ENCODE measurements around the gene SHANK3.
"Not testable (repeated sequence)": the region's sequence is repeated elsewhere in the genome, so short reads cannot be mapped to it uniquely, and the experiment has no call there.

SHANK3 gene

GRCh38 chr22:50643821-50644101 lies 28.9 kb upstream of the SHANK3 start:
- not testable (repeated sequence) for H4K12ac ChIP-seq (ENCODE audit: low read depth, low read length); H3K4ac ChIP-seq (ENCODE audit: low read depth, low read length); H4K8ac ChIP-seq (ENCODE audit: low read depth, low read length); DNase-seq; H2AK5ac ChIP-seq (ENCODE audit: low read length); H3K9me3 ChIP-seq (ENCODE audit: insufficient read depth, low read depth, low read length); H2BK120ac ChIP-seq (ENCODE audit: insufficient read depth, low read length, poor library complexity); H3K79me2 ChIP-seq (ENCODE audit: control insufficient read depth, insufficient read depth, low read length, poor library complexity); H3K36me3 ChIP-seq (ENCODE audit: control insufficient read depth in 1 of 2, insufficient read depth in 2 of 2, low read length in 2 of 2); H3K79me1 ChIP-seq (ENCODE audit: low read length); H2BK12ac ChIP-seq (ENCODE audit: low read length); H3K18ac ChIP-seq (ENCODE audit: low read length); H2AFZ ChIP-seq (ENCODE audit: insufficient read depth, low read length, poor library complexity); H4K91ac ChIP-seq (ENCODE audit: low read depth, low read length); H3K4me1 ChIP-seq (ENCODE audit: control insufficient read depth in 1 of 2, insufficient read depth in 2 of 2, low read length in 2 of 2); H3K9ac ChIP-seq (ENCODE audit: low read length); H3K4me2 ChIP-seq (ENCODE audit: low read length); H3K14ac ChIP-seq (ENCODE audit: low read length); H3K27me3 ChIP-seq (ENCODE audit: insufficient read depth, low read length); H2BK5ac ChIP-seq (ENCODE audit: low read depth, low read length, poor library complexity); H3K4me3 ChIP-seq (ENCODE audit: low read depth, low read length); H3K27ac ChIP-seq (ENCODE audit: low read depth, low read length); H3K23ac ChIP-seq (ENCODE audit: low read length)
- WGBS (ENCODE audit: extremely low coverage, insufficient coverage, insufficient read length): no CpG with 5 or more reads among the region's 3 CpGs

- no peak overlapping the region for H2BK120ac ChIP-seq (ENCODE audit: insufficient read depth, low read length, poor library complexity)
- no peak overlapping the region for H3K9ac ChIP-seq (ENCODE audit: low read length)
- H3K4me2 ChIP-seq (ENCODE audit: low read length): no peak overlapping the region
- no peak overlapping the region for H3K4me3 ChIP-seq (ENCODE audit: low read depth, low read length)
- no peak overlapping the region for H2BK12ac ChIP-seq (ENCODE audit: low read length)
- peaks cover 5% of the 10 kb centered on the region for H3K9me3 ChIP-seq (ENCODE audit: insufficient read depth, low read depth, low read length)
- WGBS (ENCODE audit: extremely low coverage, insufficient coverage, insufficient read length): no CpG with 5 or more reads among the region's 10 CpGs
- no peak overlapping the region for H3K18ac ChIP-seq (ENCODE audit: low read length)
- no peak overlapping the region for H3K23ac ChIP-seq (ENCODE audit: low read length)
- H4K91ac ChIP-seq (ENCODE audit: low read depth, low read length): no peak overlapping the region
- H3K27ac ChIP-seq (ENCODE audit: low read depth, low read length): no peak overlapping the region
- H3K14ac ChIP-seq (ENCODE audit: low read length): no peak overlapping the region
- H4K8ac ChIP-seq (ENCODE audit: low read depth, low read length): no peak overlapping the region
- no peak overlapping the region for H2AFZ ChIP-seq (ENCODE audit: insufficient read depth, low read length, poor library complexity)
- H3K79me2 ChIP-seq (ENCODE audit: control insufficient read depth, insufficient read depth, low read length, poor library complexity): no peaks in the 10 kb centered on the region
- no peaks in the 10 kb centered on the region for H3K27me3 ChIP-seq (ENCODE audit: insufficient read depth, low read length)
- no peak overlapping the region for H2AK5ac ChIP-seq (ENCODE audit: low read length)
- no peak overlapping the region for H3K4ac ChIP-seq (ENCODE audit: low read depth, low read length)
- H3K79me1 ChIP-seq (ENCODE audit: low read length): no peaks in the 10 kb centered on the region
- H2BK5ac ChIP-seq (ENCODE audit: low read depth, low read length, poor library complexity): no peak overlapping the region
- peaks cover 11 to 12% of the 10 kb centered on the region in 2 experiments for H3K4me1 ChIP-seq (ENCODE audit: control insufficient read depth in 1 of 2, insufficient read depth in 2 of 2, low read length in 2 of 2)
- no peak overlapping the region for H4K12ac ChIP-seq (ENCODE audit: low read depth, low read length)
- DNase-seq: no peak
- H3K36me3 ChIP-seq (ENCODE audit: control insufficient read depth in 1 of 2, insufficient read depth in 2 of 2, low read length in 2 of 2): no peaks in the 10 kb centered on the region
Observed at GRCh38 chr22:50653256-50653655, 19.4 kb upstream of the SHANK3 start.

GRCh38 chr22:50654664-50655063 lies 18.0 kb upstream of the SHANK3 start:
- not testable (repeated sequence) for H3K27ac ChIP-seq (ENCODE audit: low read depth, low read length); H3K23ac ChIP-seq (ENCODE audit: low read length)

GRCh38 chr22:50656122-50657070 lies 16.2 kb upstream of the SHANK3 start:
- Histone ChIP-seq H2AFZ (ENCODE audit: insufficient read depth, low read length, poor library complexity) (no peak overlapping the region), H3K4me1 (ENCODE audit: control insufficient read depth in 1 of 2, insufficient read depth in 2 of 2, low read length in 2 of 2) (peaks cover 11 to 12% of the 10 kb centered on the region in 2 experiments), H4K8ac (ENCODE audit: low read depth, low read length) (peak overlapping the region; percentile 17), H4K91ac (ENCODE audit: low read depth, low read length) (peak overlapping the region; percentile 26), H3K79me2 (ENCODE audit: control insufficient read depth, insufficient read depth, low read length, poor library complexity) (no peaks in the 10 kb centered on the region), H3K9ac (ENCODE audit: low read length) (no peak overlapping the region), H3K36me3 (ENCODE audit: control insufficient read depth in 1 of 2, insufficient read depth in 2 of 2, low read length in 2 of 2) (no peaks in the 10 kb centered on the region), H3K14ac (ENCODE audit: low read length) (peak overlapping the region; percentile 28), H4K12ac (ENCODE audit: low read depth, low read length) (no peak overlapping the region), H2BK12ac (ENCODE audit: low read length) (no peak overlapping the region), H3K27me3 (ENCODE audit: insufficient read depth, low read length) (no peaks in the 10 kb centered on the region), H3K23ac (ENCODE audit: low read length) (no peak overlapping the region), H3K9me3 (ENCODE audit: insufficient read depth, low read depth, low read length) (peaks cover 5% of the 10 kb centered on the region), H2BK120ac (ENCODE audit: insufficient read depth, low read length, poor library complexity) (peak overlapping the region; percentile 36), H3K27ac (ENCODE audit: low read depth, low read length) (no peak overlapping the region), H3K18ac (ENCODE audit: low read length) (no peak overlapping the region), H3K4me3 (ENCODE audit: low read depth, low read length) (no peak overlapping the region), H2AK5ac (ENCODE audit: low read length) (no peak overlapping the region), H3K4ac (ENCODE audit: low read depth, low read length) (peak overlapping the region; percentile 6), H3K4me2 (ENCODE audit: low read length) (no peak overlapping the region), H3K79me1 (ENCODE audit: low read length) (no peaks in the 10 kb centered on the region), H2BK5ac (ENCODE audit: low read depth, low read length, poor library complexity) (no peak overlapping the region)
- WGBS (ENCODE audit: extremely low coverage, insufficient coverage, insufficient read length): no CpG with 5 or more reads among the region's 23 CpGs
- peak; percentile 26 to 39 for DNase-seq

More at GRCh38 chr22:50654664-50655063, 18.0 kb upstream of the SHANK3 start:
- H4K8ac ChIP-seq (ENCODE audit: low read depth, low read length); H4K91ac ChIP-seq (ENCODE audit: low read depth, low read length); H3K4me2 ChIP-seq (ENCODE audit: low read length); H3K9ac ChIP-seq (ENCODE audit: low read length); H2AFZ ChIP-seq (ENCODE audit: insufficient read depth, low read length, poor library complexity); H3K36me3 ChIP-seq (ENCODE audit: control insufficient read depth in 1 of 2, insufficient read depth in 2 of 2, low read length in 2 of 2); H3K9me3 ChIP-seq (ENCODE audit: insufficient read depth, low read depth, low read length); DNase-seq; H3K27me3 ChIP-seq (ENCODE audit: insufficient read depth, low read length); H3K79me1 ChIP-seq (ENCODE audit: low read length); H2AK5ac ChIP-seq (ENCODE audit: low read length); H3K18ac ChIP-seq (ENCODE audit: low read length); H3K4ac ChIP-seq (ENCODE audit: low read depth, low read length); H2BK5ac ChIP-seq (ENCODE audit: low read depth, low read length, poor library complexity); H4K12ac ChIP-seq (ENCODE audit: low read depth, low read length); H3K79me2 ChIP-seq (ENCODE audit: control insufficient read depth, insufficient read depth, low read length, poor library complexity); H2BK120ac ChIP-seq (ENCODE audit: insufficient read depth, low read length, poor library complexity); H3K14ac ChIP-seq (ENCODE audit: low read length); H2BK12ac ChIP-seq (ENCODE audit: low read length); H3K4me3 ChIP-seq (ENCODE audit: low read depth, low read length): not testable (repeated sequence)
- peaks cover 11 to 12% of the 10 kb centered on the region in 2 experiments for H3K4me1 ChIP-seq (ENCODE audit: control insufficient read depth in 1 of 2, insufficient read depth in 2 of 2, low read length in 2 of 2)
- WGBS (ENCODE audit: extremely low coverage, insufficient coverage, insufficient read length): no CpG with 5 or more reads among the region's 6 CpGs
